Stimulated activated CD8-positive, alpha-beta memory T cell treated with anti-CD3 and anti-CD28 coated beads, Interleukin-4, amount 100 ng/mL, for 48 hours (primary cell): ENCODE results near the gene CPXM1.
"Not testable (repeated sequence)": the region's sequence is repeated elsewhere in the genome, so short reads cannot be mapped to it uniquely, and the experiment has no call there.

Source experiments
- DNase-seq: peaks from one replicate; pipeline ENCODE4 v3.0.0-alpha.2; 2020

The CPXM1 gene

DNA sequence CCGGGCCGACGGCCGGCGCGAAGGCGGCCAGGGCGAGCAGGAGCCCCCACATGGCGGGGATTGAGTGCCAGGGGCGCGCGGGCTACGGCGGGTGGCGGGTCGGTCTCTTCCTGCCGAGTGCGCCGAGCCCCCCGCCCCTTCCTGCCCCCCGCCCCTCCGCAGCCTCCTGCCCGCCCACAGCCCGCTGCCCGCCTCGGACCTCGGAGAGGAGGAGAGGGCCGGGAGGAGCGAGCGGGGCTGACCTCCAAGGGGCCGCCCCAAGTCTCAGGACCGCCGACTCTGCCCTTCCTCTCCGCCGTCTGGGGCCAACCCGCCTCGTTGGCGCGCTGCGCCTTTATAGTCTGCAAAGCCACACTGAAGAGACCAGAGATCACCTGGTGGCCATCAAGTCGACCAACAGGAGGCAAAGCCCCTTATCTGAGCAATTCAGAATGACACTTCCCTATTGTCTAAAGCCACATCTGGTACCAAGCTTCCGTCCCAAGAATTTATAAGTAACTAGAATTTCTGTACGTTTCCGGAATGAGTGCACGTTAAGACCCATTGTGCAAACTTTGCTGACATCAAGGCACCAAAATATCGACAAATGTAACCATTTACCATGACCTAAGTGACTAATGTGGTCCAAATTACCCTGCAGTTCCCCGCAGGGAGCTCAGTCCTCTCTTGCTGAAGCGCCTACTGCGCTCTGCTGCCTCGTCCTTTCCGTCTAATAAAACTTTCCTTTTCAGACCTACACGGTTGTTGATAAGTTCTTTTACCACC, at the start of gene CPXM1:
CPXM1 (minus strand) TSS at position 107 of the 765 bp plus-strand sequence; CDS start at position 52, 55 bp downstream.
- peak; percentile 54 for DNase-seq

DNA sequence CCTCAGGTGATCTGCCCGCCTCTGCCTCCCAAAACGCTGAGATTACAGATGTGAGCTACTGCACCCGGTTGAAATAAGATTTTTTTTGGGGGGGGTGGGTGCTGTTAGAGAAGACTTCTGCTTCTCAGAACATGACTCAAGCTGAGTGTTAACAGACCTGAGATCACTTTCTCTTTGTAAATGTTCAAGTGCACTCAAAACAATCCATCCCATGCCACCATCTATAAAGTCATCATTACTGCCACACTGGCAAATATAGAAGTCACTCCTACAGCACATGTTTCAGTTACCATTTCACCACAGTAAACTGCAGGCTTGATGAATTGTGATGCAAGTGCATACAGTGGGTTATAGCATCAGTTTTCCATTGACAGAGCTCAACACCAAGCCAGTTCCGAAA, 49.1 kb upstream of the CPXM1 start:
- DNase-seq, result peak; percentile 23

GRCh38 chr20:2847802-2848201, 47.4 kb upstream of the CPXM1 start:
- peak; percentile 19 for DNase-seq

- peak; percentile 0 for DNase-seq
These were observed 46.3 kb upstream of the CPXM1 start for GRCh38 chr20:2846698-2847097.

- peak; percentile 23 for DNase-seq
These were observed 45.2 kb upstream of the CPXM1 start for GRCh38 chr20:2845607-2846006.

- DNase-seq, result peak; percentile 69
These were observed 40.6 kb upstream of the CPXM1 start for GRCh38 chr20:2840967-2841531.

DNA sequence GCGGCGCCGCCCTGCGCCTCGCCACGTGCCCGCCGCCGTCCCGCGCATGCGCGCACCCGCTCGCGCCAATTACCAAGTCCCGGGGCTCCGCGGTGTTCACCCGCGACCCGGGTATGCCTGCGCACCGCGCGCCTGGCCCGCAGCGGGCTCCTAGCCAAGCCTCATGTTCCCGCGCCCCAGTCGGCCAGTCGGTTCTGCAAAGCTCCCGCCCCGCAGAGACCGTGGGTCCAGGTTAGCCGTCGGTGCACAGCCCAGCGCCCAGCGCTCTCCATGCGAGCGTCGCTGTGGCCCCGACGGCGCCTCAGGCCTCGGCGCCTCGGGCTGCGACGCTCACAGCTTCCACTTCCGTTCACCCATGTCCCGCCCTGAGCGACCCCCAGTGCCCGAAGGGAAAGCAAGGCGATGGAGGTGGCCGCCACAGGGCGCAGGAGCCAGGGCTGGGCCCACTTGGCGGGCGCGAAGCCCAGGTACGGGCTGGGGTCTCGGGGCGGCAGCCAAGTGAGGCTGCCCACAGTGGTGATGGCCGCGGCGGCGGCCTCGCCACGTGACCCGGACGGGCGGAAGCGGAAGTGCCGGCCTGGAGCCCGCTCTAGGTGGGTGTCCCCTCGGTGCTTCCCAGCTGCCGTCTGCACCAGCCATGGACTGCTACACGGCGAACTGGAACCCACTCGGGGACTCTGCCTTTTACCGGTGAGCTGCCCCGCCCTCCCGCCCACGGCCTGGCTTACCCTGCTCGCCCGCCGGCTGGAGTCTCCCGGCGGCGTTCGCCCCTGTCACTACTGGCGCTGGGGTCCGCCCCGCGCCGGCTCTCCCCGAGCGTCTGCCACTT, 39.9 kb upstream of the CPXM1 start, which contains the start of the genes PCED1A and VPS16:
PCED1A (minus strand) TSS at position 518 of the 829 bp plus-strand sequence. CDS start 743 bp downstream, outside the sequence.
VPS16 (plus strand) TSS at position 608 of the 829 bp plus-strand sequence; CDS start at position 638, 30 bp downstream.
- DNase-seq, result peak; percentile 91

GRCh38 chr20:2839732-2840137, 39.3 kb upstream of the CPXM1 start:
- DNase-seq, result no peak

DNA sequence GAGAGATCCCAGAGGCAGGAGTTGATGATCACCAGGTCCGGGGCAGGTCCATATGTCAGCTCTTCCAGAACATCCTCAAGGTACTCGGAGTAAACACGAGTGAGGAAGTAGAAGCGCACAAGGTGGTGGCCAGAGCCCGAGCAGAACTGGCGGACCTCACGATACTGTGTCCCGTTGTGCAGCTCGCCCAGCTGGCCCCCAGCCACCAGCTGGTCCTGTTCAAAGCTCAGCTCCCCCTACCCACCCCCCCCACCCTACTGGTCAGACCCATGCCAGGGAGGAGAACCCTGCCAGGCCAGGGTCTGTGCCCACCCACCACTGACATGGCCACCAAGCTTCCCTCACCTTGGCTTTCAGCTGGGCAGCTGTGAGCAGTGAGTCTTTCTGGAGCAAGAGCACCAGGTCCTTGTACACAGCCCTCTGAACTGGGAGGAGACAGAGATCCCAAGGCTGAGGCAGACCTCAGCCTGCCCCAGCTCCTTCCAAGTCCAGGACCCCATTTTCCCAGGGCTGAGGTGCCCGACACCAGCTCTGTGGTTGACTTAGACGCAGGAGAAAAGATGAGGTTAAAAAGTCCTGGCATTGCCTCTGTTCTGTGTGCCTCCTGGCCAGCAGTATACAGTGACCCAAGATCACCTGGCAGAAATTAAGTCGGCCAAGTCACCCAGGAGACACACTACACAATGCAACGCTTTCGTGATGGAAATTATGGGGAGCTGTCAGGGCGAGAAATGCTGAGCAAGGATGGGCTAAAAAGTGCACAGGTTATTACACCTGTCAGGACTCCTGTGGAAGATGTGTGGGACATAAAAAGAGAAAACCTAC, 38.6 kb upstream of the CPXM1 start:
- no peak for DNase-seq

DNA sequence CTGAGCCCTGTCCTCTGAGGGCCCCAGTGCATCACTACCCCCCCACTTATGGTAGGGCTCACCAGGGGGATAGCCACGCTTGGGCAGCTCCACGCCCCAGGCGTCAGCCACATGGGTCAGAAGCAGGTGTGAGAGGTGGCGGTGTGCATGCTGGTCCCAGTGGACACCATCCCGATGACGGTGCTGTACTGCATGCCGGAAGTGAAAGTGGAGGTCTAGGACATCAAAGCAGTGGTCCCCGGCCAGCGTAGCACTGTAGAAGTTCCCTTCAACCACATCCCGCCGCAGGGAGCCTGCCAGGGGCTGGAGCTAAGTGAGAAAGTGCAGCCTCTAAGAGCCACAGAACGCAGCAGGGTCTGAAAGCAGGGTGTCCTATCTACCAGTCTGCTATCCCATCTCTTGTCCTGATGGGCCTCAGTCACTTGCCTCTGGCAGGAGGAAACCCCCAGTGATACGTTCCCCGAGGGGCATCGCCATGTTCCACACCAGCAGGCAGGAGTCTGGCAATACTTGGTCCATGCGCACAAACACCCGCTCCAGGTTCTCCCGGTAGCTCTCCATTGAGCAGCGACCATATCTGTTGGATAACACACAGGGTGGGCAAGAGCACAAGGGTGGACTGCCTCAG, 37.9 kb upstream of the CPXM1 start:
- no peak for DNase-seq

GRCh38 chr20:2837221-2837960, 37.0 kb upstream of the CPXM1 start:
- DNase-seq, result peak; percentile 10

DNA sequence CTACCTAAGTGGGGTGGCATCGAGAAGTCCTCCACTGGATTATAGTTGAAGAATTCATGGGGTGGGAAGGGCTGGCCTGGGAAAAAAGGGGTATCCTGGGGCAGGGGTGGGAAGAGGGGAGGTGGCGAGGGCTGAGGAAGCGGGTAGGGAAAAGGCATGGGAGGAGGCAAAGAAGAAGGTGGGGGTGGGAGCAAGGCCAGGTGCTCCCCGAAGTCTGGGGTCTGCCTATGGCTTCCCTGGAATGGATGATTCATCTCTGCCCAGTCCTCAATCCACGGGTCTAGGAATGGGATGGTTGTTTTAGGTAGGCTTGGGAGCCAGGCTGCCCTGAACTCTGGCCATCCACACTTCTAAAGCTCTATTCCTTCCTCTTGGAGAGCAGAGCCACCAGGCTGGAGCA, 35.6 kb upstream of the CPXM1 start:
- DNase-seq, result no peak

DNA sequence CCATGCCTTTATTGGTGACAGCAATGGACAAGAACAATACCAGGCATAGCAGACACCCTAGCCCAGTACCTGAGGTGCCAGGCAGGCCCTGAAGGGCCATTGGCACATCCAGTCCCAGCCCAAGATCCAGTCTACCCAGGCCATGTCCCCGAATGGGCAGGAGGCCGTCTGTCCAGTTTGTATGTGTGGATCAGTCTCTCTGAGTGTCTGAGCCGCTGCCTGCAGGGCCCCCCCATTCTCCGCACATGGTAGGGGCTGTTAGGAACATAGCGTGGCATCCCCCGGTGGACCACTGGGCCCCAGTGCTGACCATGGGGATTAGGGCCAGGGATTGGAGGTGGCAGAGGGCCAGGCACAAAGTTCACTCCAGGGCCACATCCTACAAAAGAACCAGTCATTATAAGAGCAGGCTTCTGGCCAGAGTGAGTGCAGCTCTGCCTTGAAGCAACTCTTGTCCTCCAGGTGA, 34.9 kb upstream of the CPXM1 start:
- DNase-seq, result peak; percentile 1

GRCh38 chr20:2834401-2835110, 34.1 kb upstream of the CPXM1 start:
- DNase-seq, result peak; percentile 14

- no peak for DNase-seq
These were observed 33.3 kb upstream of the CPXM1 start for GRCh38 chr20:2833761-2834160.

DNA sequence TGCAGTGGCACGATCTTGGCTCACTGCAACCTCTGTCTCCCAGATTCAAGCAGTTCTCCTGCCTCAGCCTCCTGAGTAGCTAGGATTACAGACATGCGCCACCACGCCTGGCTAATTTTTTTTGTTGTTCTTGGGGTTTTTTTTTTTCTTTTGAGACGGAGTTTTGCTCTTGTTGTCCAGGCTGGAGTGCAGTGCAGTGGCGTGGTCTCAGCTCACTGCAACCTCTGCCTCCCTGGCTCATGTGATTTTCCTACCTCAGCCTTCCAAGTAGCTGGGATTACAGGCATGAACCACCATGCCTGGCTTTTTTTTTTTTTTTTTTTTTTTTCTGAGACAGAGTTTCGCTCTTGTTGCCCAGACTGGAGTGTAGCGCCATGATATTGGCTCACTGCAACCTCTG, 30.8 kb upstream of the CPXM1 start:
- not testable (repeated sequence) for DNase-seq

GRCh38 chr20:2829376-2829775, 28.9 kb upstream of the CPXM1 start:
- DNase-seq, result peak; percentile 10

DNA sequence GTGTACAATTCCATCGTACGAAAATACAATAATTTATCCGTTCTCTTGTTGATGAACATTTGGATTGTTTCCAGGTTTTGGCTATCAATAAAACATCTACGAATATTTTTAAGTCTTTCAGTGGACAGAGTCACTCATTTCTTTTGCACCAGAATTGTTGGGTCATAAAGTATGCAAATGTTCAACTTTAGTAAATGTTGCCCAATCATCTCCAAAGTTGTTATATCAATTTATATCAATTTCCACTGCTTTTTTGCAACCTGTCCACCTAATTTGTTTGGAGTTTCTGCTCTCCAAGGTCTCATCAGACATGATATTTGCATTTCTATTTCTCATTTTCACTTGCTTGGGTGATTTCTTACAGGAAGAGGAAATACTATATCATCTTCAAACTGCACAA, 26.2 kb upstream of the CPXM1 start:
- DNase-seq, result no peak

- no peak for DNase-seq
These were observed 25.3 kb upstream of the CPXM1 start for GRCh38 chr20:2825761-2826160.

DNA sequence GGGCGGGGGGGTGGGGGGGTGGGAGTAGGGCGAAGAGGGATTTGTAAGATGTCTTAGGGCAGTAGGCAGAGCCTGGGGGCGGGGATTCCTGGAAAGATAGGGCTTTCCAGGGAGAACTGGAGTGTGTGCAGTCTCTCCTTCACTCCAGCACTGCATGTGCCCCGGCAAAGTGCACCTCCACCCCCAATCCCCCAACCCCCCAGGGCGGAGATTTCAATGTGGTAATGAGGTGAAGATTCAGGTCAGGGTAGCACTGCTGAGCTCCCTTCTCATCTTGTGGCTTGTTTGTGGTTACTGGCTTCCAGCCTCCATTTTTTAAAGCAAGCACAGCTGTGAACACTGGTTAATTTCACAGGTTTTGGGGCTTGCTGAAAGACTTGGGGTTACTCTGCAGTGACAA, 21.6 kb upstream of the CPXM1 start:
- DNase-seq, result no peak
